Measurements from ENCODE around the gene CALD1.

Gene CALD1

GRCh38 chr7:134826105-134826504 is 46.7 kb downstream of the CALD1 start:
- DNase-seq (ENCODE audit: low read depth) = no peak

- DNase-seq (ENCODE audit: low read depth) = no peak
Observed at GRCh38 chr7:134827436-134827835, 48.0 kb downstream of the CALD1 start.

- no peak for DNase-seq (ENCODE audit: low read depth)
Observed at GRCh38 chr7:134827889-134828288, 48.5 kb downstream of the CALD1 start.

- no peak for DNase-seq (ENCODE audit: low read depth)
Observed at GRCh38 chr7:134828361-134828760, 48.9 kb downstream of the CALD1 start.

GRCh38 chr7:134829380-134829986 is 50.0 kb downstream of the CALD1 start:
- DNase-seq (ENCODE audit: low read depth) = no peak

GRCh38 chr7:134831862-134832261 is 52.4 kb downstream of the CALD1 start:
- DNase-seq (ENCODE audit: low read depth) = no peak

GRCh38 chr7:134832367-134832766 is 52.9 kb downstream of the CALD1 start:
- no peak for DNase-seq (ENCODE audit: low read depth)

- peak; percentile 30 for DNase-seq (ENCODE audit: low read depth)
Observed at GRCh38 chr7:134834689-134835462, 55.4 kb downstream of the CALD1 start.

GRCh38 chr7:134835463-134835823 is 56.0 kb downstream of the CALD1 start:
- DNase-seq (ENCODE audit: low read depth) = no peak

- DNase-seq (ENCODE audit: low read depth) = no peak
Observed at GRCh38 chr7:134836447-134836846, 57.0 kb downstream of the CALD1 start.

- DNase-seq (ENCODE audit: low read depth) = no peak
Observed at GRCh38 chr7:134839298-134839697, 59.9 kb downstream of the CALD1 start.

GRCh38 chr7:134842062-134842461 is 62.6 kb downstream of the CALD1 start:
- no peak for DNase-seq (ENCODE audit: low read depth)

GRCh38 chr7:134842886-134843430 is 63.5 kb downstream of the CALD1 start:
- DNase-seq (ENCODE audit: low read depth) = no peak

- DNase-seq (ENCODE audit: low read depth) = no peak
Observed at GRCh38 chr7:134844200-134844599, 64.8 kb downstream of the CALD1 start.

GRCh38 chr7:134845461-134845860 is 66.0 kb downstream of the CALD1 start:
- DNase-seq (ENCODE audit: low read depth) = no peak

GRCh38 chr7:134847851-134848588 is 68.6 kb downstream of the CALD1 start:
- DNase-seq (ENCODE audit: low read depth) = no peak

- DNase-seq (ENCODE audit: low read depth) = no peak
Observed at GRCh38 chr7:134850066-134850465, 70.6 kb downstream of the CALD1 start.

- no peak for DNase-seq (ENCODE audit: low read depth)
Observed at GRCh38 chr7:134851141-134851540, 71.7 kb downstream of the CALD1 start.

- DNase-seq (ENCODE audit: low read depth) = no peak
Observed at GRCh38 chr7:134852625-134853024, 73.2 kb downstream of the CALD1 start.

GRCh38 chr7:134854816-134855215 is 75.4 kb downstream of the CALD1 start:
- no peak for DNase-seq (ENCODE audit: low read depth)

- DNase-seq (ENCODE audit: low read depth) = no peak
Observed at GRCh38 chr7:134855442-134855841, 76.0 kb downstream of the CALD1 start.

GRCh38 chr7:134856091-134856490 is 76.7 kb downstream of the CALD1 start:
- no peak for DNase-seq (ENCODE audit: low read depth)

- DNase-seq (ENCODE audit: low read depth) = no peak
Observed at GRCh38 chr7:134856691-134857090, 77.3 kb downstream of the CALD1 start.
